GM12874 (cell line): ENCODE measurements around the gene MCU.

Experiments used
- TF ChIP-seq, protein P1 (sequence below): IDR thresholded peaks from 2 replicates; pipeline ENCODE4 v1.5.1; 2011; ENCODE audit warnings: low read depth, mild to moderate bottlenecking, control low read depth, low read length, moderate library complexity; ENCODE audit not compliant: insufficient read depth

The MCU gene

DNA sequence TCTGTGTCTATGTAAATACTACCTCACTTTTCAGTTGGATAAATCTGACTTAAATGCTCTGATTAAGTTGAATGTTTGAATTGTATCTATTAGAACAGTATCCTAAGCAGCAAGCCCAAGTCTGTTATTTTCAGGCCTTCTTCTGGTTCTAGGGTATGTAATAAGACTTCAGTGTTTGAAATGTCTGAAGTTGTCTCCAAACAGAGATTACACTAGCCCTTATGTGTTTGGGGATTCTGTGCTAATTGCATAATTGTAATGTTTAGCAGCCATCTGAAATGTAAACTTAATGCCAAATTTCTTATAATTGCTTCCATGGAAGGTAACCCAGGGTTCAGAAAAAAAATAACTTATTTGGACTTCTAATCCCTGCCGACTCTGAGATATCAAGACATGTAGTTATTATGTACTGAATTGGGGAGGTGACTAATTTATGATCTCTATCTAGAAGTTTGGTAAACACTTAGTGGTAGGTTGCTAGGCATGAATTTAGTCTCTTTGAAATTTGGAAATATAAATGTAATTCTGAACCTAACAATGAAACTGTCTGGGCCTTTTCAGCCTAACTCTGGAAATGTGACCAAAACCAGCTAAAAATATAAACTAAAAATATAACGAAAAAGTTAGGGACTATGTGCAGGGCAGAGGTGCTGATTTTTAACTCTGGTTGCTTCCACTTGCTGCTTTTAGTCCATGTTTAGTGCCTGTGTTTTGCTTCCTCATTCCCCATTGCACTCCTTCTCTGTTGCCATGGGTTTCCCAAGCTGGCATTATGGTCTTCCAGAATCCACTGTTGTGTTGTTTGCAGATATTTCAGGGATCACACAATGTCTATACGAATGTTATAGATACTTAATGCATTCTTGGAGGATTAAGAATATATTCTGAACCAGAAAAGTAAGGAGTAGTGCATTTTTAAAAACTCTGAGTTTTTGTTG is 54.8 kb downstream of the MCU start:
- TF ChIP-seq, protein P1, sequence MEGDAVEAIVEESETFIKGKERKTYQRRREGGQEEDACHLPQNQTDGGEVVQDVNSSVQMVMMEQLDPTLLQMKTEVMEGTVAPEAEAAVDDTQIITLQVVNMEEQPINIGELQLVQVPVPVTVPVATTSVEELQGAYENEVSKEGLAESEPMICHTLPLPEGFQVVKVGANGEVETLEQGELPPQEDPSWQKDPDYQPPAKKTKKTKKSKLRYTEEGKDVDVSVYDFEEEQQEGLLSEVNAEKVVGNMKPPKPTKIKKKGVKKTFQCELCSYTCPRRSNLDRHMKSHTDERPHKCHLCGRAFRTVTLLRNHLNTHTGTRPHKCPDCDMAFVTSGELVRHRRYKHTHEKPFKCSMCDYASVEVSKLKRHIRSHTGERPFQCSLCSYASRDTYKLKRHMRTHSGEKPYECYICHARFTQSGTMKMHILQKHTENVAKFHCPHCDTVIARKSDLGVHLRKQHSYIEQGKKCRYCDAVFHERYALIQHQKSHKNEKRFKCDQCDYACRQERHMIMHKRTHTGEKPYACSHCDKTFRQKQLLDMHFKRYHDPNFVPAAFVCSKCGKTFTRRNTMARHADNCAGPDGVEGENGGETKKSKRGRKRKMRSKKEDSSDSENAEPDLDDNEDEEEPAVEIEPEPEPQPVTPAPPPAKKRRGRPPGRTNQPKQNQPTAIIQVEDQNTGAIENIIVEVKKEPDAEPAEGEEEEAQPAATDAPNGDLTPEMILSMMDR = no peak

DNA sequence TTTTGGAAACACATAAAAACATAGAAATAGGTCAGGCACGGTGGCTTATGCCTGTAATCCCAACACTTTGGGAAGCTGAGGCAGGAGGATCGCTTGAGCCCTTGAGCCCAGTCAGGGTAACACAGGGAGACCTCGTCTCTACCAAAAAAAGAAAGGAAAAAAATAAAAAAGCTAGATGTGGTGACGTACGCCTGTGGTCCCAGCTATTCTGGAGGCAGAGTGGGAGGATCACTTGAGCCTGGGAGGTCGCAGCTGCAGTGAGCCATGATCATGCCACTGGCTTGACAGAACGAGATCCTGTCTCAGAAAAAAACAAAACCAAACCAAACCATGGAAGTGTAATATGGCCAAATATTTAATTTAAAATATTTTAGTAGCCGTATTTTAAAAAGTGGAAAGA is 55.6 kb downstream of the MCU start:
- TF ChIP-seq, protein P1 = no peak

DNA sequence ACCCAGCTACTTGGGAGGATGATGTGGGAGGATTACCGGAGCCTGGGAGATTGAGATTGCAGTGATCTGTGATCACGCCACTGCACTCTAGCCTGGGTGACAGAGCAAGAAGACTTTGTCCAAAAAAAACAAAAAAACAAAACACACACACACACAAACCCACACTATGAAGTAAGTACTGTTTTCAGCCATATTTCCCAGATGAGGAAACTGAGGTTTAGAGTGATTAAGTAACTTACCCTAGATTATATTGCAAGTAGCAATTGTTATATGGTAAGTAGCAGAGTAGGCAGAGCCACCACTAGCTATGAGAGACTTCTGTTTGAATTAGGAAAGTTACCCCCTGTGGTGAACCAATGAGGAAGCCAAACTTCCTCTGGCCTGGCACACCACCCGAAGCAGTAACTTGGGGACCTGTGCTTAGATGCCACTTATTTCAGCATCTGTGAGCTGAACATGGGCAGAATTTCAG is 61.9 kb downstream of the MCU start:
- TF ChIP-seq, protein P1 = no peak

DNA sequence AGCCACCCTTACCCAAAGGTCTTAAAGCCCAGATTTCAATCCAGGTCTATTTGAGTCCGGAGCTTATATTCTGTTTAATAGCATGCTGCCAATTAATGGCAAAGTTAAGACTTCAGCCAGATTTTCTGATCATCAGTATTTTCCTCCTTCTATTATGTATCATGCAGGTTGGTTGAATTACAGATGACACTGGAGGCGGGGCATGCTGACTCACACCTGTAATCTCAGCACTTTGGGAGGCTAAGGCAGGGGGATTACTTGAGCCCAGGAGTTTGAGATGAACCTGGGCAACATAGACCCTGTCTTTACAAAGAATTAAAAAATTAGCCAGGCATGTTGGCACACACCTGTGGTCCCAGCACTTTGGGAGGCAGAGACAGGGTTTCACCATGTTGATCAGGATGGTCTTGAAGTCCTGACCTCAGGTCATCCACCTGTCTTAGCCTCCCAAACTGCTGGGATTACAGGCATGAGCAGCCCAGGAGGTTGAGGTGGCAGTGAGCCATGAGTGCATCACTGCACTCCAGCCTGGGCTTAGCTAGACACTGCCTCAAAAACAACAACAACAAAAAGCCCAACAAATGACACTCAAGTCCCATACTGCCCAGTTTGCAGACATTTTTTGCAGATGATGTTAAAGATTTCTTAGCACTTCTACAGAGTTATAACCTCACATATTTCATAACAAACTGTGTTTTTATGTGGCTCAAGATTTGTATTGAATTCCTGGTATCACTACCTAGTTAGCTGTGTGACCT is 62.5 kb downstream of the MCU start:
- TF ChIP-seq, protein P1 = no peak

DNA sequence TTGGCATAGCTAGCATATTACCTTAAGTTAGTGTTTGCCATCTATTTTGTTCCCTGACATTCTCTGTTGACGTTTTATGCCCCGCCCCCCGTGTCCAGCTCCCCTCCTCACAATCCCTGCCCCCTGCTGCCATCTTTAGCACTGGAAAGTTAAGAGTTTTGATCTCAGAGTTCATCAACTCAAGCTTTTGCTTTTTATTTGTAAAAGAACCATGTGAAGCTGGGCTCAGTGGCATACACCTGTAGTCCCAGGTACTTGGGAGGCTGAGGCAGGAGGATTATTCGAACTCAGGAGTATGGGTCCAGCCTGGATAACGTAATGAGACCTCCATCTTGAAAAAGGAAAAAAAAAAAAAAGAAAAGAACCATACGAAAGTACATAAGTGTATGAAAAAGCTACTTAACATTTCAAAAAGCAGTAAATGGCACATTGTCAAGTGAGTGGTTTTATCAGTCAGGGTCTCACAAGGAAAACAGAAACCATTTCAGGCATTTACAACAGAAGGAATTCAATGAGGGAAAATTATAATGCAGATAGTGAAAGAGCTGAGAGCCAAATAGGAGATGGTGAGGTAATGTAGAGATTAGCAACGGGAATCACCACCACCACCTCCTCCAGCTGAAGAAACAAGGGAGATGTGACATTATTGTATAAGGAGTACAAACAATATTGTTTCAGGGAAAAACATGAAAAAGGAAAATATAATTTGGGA is 64.9 kb downstream of the MCU start:
- TF ChIP-seq, protein P1 = no peak

DNA sequence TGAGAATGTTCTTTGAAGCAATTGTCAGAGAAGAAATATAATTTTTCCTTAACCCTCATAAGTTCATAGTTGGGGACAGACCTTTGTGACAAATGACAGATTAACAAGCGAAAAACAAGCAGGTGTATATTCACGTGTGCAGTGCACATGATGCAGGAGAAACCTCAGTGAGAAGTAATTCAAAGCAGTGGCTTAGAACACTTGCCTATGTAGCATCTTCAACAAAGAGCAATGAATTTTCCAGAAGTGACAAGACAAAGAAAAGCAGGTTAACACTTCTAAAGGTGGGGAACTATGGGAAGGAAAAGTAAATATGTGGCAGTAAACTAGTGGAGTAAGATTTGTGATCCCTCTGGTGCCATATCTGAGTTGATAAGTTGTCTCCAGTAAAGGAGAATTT is 65.8 kb downstream of the MCU start:
- TF ChIP-seq, protein P1 = no peak

DNA sequence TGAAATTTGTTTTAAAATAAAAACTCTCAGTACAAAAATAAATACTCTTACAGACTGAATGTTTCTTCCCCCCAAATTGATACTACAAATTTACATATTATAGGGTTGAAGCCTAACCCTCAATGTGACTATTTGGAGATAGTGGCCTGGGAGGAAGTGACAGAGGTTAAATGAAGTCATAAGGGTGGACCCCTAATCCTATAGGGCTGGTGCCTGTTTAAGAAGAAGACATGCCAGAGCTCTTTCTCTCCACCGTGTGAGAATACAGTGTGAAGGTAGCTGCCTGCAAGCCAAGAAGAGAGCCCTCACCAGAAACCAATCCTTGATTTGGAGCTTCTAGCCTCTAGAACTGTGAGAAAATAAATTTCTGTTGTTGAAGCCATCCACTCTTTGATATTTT is 67.6 kb downstream of the MCU start:
- TF ChIP-seq, protein P1 = no peak
